Peyer's patch (tissue), 4 donors: Measurements from ENCODE around the gene ENTPD8.

Experiments used
- CTCF ChIP-seq, 6 experiments: fragments of 450-650 bp in 4 of 6; fragments of 200-600 bp in 2 of 6; sonication (generic) in 1 of 6; IDR thresholded peaks; one replicate each; pipeline ENCODE4 v1.5.1; 2017 to 2019; ENCODE audit warnings: antibody characterized with exemption in 6 of 6, mild to moderate bottlenecking in 3 of 6, moderate library complexity in 1 of 6
- POLR2A ChIP-seq, 2 donors: fragments of 450-650 bp; IDR thresholded peaks; one replicate each; pipeline ENCODE4 v1.5.1; 2017; ENCODE audit warnings: antibody characterized with exemption in 2 of 2, mild to moderate bottlenecking in 2 of 2, moderate library complexity in 2 of 2

GRCh38 chr9:137395666-137396010, 45.5 kb downstream of the ENTPD8 start:
- TF ChIP-seq CTCF (IDR thresholded peaks at IDR 0.05) (no peak), POLR2A (IDR thresholded peaks at IDR 0.05) (no peak)
